NT2/D1 (cell line): ENCODE measurements around the gene NPAS3.

Experiments used
- SUZ12 ChIP-seq: IDR thresholded peaks from 2 replicates; pipeline ENCODE4 v1.6.1; 2011; ENCODE audit not compliant: insufficient read length, insufficient read depth; ENCODE audit errors: extremely low read depth
- YY1 ChIP-seq: IDR thresholded peaks from 2 replicates; pipeline ENCODE4 v1.6.1; 2011; ENCODE audit not compliant: insufficient read length, insufficient read depth

- TF ChIP-seq YY1 (no peak), SUZ12 (no peak)
These were observed 3.0 kb downstream of the NPAS3 start for GRCh38 chr14:32941668-32942065.
